ENCODE data around the gene TMEM108.

The TMEM108 gene

DNA sequence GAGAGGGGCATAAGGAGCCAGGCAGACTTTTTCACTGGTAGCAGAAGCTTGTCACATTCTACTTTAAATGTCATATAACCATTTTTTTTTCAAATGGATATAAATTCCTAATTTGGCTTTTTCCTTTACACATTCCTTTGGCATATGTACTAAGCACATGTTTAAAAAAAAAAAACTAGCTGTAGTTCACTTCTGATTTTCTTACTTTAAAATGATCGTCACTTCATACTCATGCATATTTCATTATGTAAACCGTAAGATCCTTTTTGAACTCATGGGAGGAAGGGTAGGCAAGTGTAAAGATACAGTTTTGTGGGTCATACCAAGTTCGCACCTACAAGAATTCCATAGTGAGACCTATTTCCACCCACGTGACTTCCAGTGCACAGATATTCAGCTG lies 316.5 kb downstream of the TMEM108 start:
- TF ChIP-seq, protein P1, sequence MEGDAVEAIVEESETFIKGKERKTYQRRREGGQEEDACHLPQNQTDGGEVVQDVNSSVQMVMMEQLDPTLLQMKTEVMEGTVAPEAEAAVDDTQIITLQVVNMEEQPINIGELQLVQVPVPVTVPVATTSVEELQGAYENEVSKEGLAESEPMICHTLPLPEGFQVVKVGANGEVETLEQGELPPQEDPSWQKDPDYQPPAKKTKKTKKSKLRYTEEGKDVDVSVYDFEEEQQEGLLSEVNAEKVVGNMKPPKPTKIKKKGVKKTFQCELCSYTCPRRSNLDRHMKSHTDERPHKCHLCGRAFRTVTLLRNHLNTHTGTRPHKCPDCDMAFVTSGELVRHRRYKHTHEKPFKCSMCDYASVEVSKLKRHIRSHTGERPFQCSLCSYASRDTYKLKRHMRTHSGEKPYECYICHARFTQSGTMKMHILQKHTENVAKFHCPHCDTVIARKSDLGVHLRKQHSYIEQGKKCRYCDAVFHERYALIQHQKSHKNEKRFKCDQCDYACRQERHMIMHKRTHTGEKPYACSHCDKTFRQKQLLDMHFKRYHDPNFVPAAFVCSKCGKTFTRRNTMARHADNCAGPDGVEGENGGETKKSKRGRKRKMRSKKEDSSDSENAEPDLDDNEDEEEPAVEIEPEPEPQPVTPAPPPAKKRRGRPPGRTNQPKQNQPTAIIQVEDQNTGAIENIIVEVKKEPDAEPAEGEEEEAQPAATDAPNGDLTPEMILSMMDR (IDR thresholded peaks at IDR 0.05; ENCODE audit: insufficient read depth, low read depth, low read length, missing control alignments), result no peak
- no peak overlapping the region for H3K4me3 ChIP-seq (ENCODE audit: low read depth, low read length)

DNA sequence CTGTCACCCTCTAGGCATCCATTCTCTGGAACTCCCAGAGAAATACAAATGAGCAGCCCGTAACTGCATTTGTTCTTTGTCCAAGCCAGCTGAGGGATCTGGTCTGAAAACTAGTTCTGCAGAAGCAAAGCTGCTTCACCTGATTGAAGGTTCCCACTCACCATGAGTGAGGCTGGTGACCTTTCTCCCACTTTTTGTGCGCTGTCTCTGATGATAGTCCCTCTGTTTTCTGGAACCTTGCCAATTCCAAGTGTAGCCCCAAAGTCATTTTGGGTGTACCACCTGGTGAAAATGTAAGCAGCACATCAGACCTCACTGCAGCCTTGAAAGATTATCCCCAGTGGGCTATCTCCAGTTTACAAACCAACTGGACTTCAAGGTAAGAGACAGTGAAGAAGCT lies 322.3 kb downstream of the TMEM108 start:
- TF ChIP-seq, protein P1 (IDR thresholded peaks at IDR 0.05; ENCODE audit: insufficient read depth, low read depth, low read length, missing control alignments), result no peak
- DNase-seq (ENCODE audit: low read depth), result no peak
- H3K4me3 ChIP-seq (ENCODE audit: low read depth, low read length), result no peak overlapping the region

More for the DNA sequence above, 316.5 kb downstream of the TMEM108 start:
- DNase-seq (ENCODE audit: low read depth), result no peak

- DNase-seq (ENCODE audit: low read depth), result no peak
- TF ChIP-seq, protein P1 (IDR thresholded peaks at IDR 0.05; ENCODE audit: insufficient read depth, low read depth, low read length, missing control alignments), result no peak
- no peak overlapping the region for H3K4me3 ChIP-seq (ENCODE audit: low read depth, low read length)
Measured at GRCh38 chr3:133361011-133361410, 322.8 kb downstream of the TMEM108 start.

DNA sequence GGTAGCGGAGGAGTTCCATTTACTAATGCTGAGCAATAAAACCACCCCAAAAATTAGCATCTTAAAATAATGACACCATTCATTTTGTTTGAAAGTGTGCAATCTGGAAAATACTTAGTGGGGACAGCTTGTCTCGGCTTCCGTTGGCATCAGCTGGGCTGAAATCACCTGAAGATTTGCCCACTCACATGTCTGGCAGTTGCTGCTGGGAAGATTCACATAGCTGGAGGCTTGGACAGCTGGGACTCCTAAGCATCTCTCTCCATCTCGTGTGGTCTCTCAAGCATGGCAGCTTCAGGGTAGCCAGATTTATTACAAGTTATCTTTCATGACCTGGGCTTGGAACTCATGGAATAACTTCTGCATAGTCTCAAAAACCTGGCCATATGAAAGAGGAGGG lies 323.2 kb downstream of the TMEM108 start:
- no peak overlapping the region for H3K4me3 ChIP-seq (ENCODE audit: low read depth, low read length)
- TF ChIP-seq, protein P1 (IDR thresholded peaks at IDR 0.05; ENCODE audit: insufficient read depth, low read depth, low read length, missing control alignments), result no peak
- DNase-seq (ENCODE audit: low read depth), result no peak

GRCh38 chr3:133362539-133362938 lies 324.3 kb downstream of the TMEM108 start:
- TF ChIP-seq, protein P1 (IDR thresholded peaks at IDR 0.05; ENCODE audit: insufficient read depth, low read depth, low read length, missing control alignments), result no peak
- no peak overlapping the region for H3K4me3 ChIP-seq (ENCODE audit: low read depth, low read length)

DNA sequence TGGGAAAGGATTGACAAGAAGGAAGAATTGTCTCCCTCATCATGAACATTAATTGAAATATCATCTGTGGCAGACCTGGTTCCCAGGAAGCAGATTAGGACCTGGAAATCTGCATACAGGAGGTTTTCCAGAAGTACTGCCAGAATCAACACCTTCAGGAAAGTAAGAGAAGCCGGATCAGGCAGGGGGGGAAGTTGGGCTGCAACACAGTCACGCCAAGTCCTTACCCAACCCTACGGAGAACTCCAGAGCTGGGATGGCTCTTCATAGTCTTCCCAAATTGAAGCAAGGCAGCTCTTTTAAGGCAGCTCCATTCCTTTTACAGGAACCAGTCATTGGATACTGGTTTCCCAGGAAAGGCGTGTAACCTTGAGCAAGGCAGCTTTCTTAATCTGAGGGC lies 326.5 kb downstream of the TMEM108 start:
- TF ChIP-seq, protein P1 (IDR thresholded peaks at IDR 0.05; ENCODE audit: insufficient read depth, low read depth, low read length, missing control alignments), result no peak
- no peak for DNase-seq (ENCODE audit: low read depth)
- H3K4me3 ChIP-seq (ENCODE audit: low read depth, low read length), result no peak overlapping the region

More at GRCh38 chr3:133362539-133362938, 324.3 kb downstream of the TMEM108 start:
- peak; percentile 14 for DNase-seq (ENCODE audit: low read depth)

DNA sequence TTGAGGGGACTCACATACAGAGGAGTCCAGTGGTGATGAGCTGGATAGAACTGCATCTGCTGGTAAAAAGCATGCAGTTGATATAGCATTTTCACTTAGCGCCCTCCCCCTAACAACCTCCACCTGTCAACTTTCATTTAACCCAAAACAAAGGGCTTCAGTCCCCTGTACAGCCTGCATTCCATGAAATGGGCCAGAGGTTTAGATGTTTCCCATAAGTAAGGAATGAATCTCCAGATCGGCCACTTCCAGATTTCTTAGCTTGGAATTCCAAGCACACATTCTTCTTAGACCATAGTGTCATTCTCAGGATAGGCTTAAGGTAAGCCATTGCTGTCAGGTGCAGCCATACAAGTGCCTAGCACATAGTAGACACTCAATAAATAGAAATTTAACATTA lies 328.7 kb downstream of the TMEM108 start:
- no peak for DNase-seq (ENCODE audit: low read depth)
- TF ChIP-seq, protein P1 (IDR thresholded peaks at IDR 0.05; ENCODE audit: insufficient read depth, low read depth, low read length, missing control alignments), result no peak
- H3K4me3 ChIP-seq (ENCODE audit: low read depth, low read length), result no peak overlapping the region
